OCI-LY7 (cell line): ENCODE results near the gene FKBP4.

Source experiments
- EZH2phosphoT487 ChIP-seq: fragments of 200-600 bp; sonication (generic); IDR thresholded peaks from 2 replicates; pipeline ENCODE4 v1.6.1; 2018; ENCODE audit warnings: low read depth, borderline replicate concordance, mild to moderate bottlenecking, mixed run types, antibody characterized with exemption, low read length, moderate library complexity, mixed read lengths
- TF ChIP-seq, protein P1 (sequence below): fragments of 200-600 bp; sonication (generic); conservative IDR thresholded peaks from 2 replicates; pipeline ENCODE4 v1.5.1; 2014; ENCODE audit warnings: mild to moderate bottlenecking, antibody characterized with exemption, low read length, moderate library complexity, mixed read lengths

DNA sequence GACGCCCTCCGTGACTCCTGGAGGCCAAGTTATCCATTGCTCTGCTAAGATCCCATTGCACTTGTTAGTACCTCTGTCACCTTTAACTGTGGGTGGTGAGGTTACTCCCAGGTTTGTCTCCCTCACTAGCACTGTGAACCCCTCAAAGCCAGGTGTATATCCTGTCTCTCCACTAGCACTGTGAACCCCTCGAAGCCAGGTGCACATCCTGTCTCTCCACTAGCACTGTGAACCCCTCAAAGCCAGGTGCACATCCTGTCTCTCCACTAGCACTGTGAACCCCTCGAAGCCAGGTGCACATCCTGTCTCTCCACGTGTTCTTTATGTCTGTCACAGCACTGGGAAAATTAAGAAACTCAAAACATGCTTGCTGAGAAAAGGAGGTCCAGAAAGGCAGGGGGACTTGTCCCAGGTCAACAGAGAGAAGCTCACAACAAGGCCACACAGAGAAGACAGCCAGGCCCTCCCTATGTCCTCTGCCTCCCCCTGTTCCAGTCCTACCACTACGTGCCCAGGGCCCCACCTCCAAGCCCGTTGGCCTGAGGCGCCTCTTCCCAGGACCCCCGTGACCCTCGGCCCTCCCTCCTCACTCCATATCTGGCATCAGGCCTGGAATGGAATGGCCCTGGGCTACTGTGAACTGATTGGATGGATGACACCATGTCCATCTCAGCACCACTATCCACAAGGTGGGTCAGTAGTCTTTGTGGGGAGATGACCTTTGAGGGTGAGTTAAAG lies 26.4 kb upstream of the FKBP4 start:
- TF ChIP-seq, protein P1, sequence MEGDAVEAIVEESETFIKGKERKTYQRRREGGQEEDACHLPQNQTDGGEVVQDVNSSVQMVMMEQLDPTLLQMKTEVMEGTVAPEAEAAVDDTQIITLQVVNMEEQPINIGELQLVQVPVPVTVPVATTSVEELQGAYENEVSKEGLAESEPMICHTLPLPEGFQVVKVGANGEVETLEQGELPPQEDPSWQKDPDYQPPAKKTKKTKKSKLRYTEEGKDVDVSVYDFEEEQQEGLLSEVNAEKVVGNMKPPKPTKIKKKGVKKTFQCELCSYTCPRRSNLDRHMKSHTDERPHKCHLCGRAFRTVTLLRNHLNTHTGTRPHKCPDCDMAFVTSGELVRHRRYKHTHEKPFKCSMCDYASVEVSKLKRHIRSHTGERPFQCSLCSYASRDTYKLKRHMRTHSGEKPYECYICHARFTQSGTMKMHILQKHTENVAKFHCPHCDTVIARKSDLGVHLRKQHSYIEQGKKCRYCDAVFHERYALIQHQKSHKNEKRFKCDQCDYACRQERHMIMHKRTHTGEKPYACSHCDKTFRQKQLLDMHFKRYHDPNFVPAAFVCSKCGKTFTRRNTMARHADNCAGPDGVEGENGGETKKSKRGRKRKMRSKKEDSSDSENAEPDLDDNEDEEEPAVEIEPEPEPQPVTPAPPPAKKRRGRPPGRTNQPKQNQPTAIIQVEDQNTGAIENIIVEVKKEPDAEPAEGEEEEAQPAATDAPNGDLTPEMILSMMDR: no peak
- no peak for TF ChIP-seq EZH2phosphoT487
